Measurements from ENCODE around the gene PRKD2. TPM values are rescaled to one million over a fixed set of nuclear protein-coding genes. Genes with fewer than 3 reads are reported as not detected.
A peak's percentile ranks its signal among the peaks of the same experiment; 100 is the strongest.

The PRKD2 gene
- total RNA-seq, 1 donor from 2014 or later: 14.9 TPM

DNA sequence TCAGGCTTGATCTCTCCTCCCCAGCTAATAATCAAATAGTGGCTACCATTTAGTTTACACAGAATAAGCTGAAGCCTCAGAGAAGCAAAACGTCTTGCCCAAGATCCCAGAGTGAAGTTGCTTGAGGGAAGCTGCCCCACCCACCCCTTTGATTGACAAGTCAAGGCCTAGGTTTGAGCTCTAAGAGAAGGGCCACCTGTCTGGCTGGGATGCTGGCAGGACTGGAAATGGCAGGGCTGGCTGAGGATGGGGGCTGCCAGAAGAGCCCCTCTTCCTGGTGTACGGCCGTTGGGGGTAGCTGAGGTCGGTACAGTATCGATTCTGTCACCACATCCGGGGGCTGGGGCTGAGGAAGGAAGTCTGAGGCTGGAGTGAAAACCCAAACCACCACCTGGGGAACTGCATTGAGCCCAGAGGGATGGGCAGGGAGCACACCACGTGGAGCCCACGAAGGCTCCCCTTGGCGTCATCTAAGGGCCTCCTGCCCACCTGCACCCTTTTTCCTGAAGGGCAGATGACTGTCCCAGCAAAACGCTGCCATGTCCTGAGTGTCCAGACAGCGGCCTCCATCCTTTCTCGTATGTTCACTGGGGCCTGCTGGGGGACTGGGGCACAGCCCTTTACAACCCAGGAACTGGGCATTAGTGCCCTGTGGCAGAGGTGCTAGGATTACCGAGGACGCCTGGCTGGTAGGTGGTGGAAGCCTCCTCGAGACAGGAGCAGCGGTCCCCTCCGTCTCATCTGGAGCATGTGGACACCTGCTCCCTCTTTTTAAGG lies 1.4 kb upstream of the PRKD2 start:
- peak overlapping the region; percentile 97 for H3K4me3 Mint-ChIP-seq
- Histone ChIP-seq H4K20me1 (ENCODE audit: low read depth) (peaks cover 38% of the 10 kb centered on the region), H3K9ac (no peak overlapping the region), H3K36me3 (no peaks in the 10 kb centered on the region), H3K4me1 (peaks cover 12% of the 10 kb centered on the region), H3K4me2 (peak overlapping the region; percentile 97), H3K79me2 (ENCODE audit: low read depth) (peaks cover 32% of the 10 kb centered on the region), H3K4me3 (no peak overlapping the region), H3K9me3 (ENCODE audit: low read depth) (no peaks in the 10 kb centered on the region), H3F3A (ENCODE audit: low read depth) (peaks cover 30% of the 10 kb centered on the region), H3K27me3 (no peaks in the 10 kb centered on the region), H3K27ac (peak overlapping the region; percentile 13), H2AFZ (replicated peaks) (no peak overlapping the region)
- no peaks in the 10 kb centered on the region for H3K9me3 Mint-ChIP-seq
- H3K36me3 Mint-ChIP-seq: peaks cover 3% of the 10 kb centered on the region
- H3K4me1 Mint-ChIP-seq: peaks cover 28% of the 10 kb centered on the region
- no peak overlapping the region for H3K27ac Mint-ChIP-seq
- peak; percentile 30 for DNase-seq (ENCODE audit: low spot score)
- peaks cover 4% of the 10 kb centered on the region for H3K27me3 Mint-ChIP-seq (ENCODE audit: insufficient read depth, low read depth)
- TF ChIP-seq, protein P1, sequence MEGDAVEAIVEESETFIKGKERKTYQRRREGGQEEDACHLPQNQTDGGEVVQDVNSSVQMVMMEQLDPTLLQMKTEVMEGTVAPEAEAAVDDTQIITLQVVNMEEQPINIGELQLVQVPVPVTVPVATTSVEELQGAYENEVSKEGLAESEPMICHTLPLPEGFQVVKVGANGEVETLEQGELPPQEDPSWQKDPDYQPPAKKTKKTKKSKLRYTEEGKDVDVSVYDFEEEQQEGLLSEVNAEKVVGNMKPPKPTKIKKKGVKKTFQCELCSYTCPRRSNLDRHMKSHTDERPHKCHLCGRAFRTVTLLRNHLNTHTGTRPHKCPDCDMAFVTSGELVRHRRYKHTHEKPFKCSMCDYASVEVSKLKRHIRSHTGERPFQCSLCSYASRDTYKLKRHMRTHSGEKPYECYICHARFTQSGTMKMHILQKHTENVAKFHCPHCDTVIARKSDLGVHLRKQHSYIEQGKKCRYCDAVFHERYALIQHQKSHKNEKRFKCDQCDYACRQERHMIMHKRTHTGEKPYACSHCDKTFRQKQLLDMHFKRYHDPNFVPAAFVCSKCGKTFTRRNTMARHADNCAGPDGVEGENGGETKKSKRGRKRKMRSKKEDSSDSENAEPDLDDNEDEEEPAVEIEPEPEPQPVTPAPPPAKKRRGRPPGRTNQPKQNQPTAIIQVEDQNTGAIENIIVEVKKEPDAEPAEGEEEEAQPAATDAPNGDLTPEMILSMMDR (IDR thresholded peaks at IDR 0.05): no peak
- TF ChIP-seq EZH2phosphoT487 (IDR thresholded peaks at IDR 0.05) (no peak), EZH2 (IDR thresholded peaks at IDR 0.05) (no peak)

GRCh38 chr19:46717716-46718143 lies 816 bp upstream of the PRKD2 start:
- H3K36me3 ChIP-seq: no peaks in the 10 kb centered on the region
- Mint-ChIP-seq H3K4me3 (peak overlapping the region; percentile 97), H3K36me3 (peaks cover 3% of the 10 kb centered on the region), H3K27me3 (ENCODE audit: insufficient read depth, low read depth) (peaks cover 4% of the 10 kb centered on the region), H3K4me1 (peaks cover 29% of the 10 kb centered on the region), H3K27ac (no peak overlapping the region), H3K9me3 (no peaks in the 10 kb centered on the region)
- no peaks in the 10 kb centered on the region for H3K9me3 ChIP-seq (ENCODE audit: low read depth)
- DNase-seq (ENCODE audit: low spot score): no peak
- peak overlapping the region; percentile 97 for H3K4me2 ChIP-seq
- peaks cover 37% of the 10 kb centered on the region for H3K79me2 ChIP-seq (ENCODE audit: low read depth)
- no peaks in the 10 kb centered on the region for H3K27me3 ChIP-seq
- H3K4me3 ChIP-seq: peak overlapping the region; percentile 99
- no peak overlapping the region for H3K9ac ChIP-seq
- no peak overlapping the region for H2AFZ ChIP-seq (replicated peaks)
- peaks cover 30% of the 10 kb centered on the region for H3F3A ChIP-seq (ENCODE audit: low read depth)
- no peak for TF ChIP-seq EZH2 (IDR thresholded peaks at IDR 0.05)
- TF ChIP-seq, protein P1 (IDR thresholded peaks at IDR 0.05): no peak
- peaks cover 12% of the 10 kb centered on the region for H3K4me1 ChIP-seq
- peaks cover 41% of the 10 kb centered on the region for H4K20me1 ChIP-seq (ENCODE audit: low read depth)
- H3K27ac ChIP-seq: peak overlapping the region; percentile 13

- Histone ChIP-seq H3F3A (ENCODE audit: low read depth) (peaks cover 30% of the 10 kb centered on the region), H3K4me3 (peak overlapping the region; percentile 99), H3K4me1 (peaks cover 12% of the 10 kb centered on the region), H3K27me3 (no peaks in the 10 kb centered on the region), H4K20me1 (ENCODE audit: low read depth) (peaks cover 46% of the 10 kb centered on the region), H3K9me3 (ENCODE audit: low read depth) (no peaks in the 10 kb centered on the region), H3K36me3 (no peaks in the 10 kb centered on the region), H2AFZ (replicated peaks) (no peak overlapping the region), H3K9ac (peak overlapping the region; percentile 75), H3K79me2 (ENCODE audit: low read depth) (peaks cover 48% of the 10 kb centered on the region), H3K4me2 (peak overlapping the region; percentile 97), H3K27ac (peak overlapping the region; percentile 83)
- Mint-ChIP-seq H3K27me3 (ENCODE audit: insufficient read depth, low read depth) (peaks cover 4% of the 10 kb centered on the region), H3K9me3 (no peaks in the 10 kb centered on the region), H3K36me3 (no peaks in the 10 kb centered on the region), H3K4me1 (peaks cover 25% of the 10 kb centered on the region), H3K27ac (peak overlapping the region; percentile 90), H3K4me3 (peak overlapping the region; percentile 97)
- peak; percentile 58 for DNase-seq (ENCODE audit: low spot score)
- TF ChIP-seq EZH2phosphoT487 (IDR thresholded peaks at IDR 0.05) (no peak), EZH2 (IDR thresholded peaks at IDR 0.05) (no peak)
- TF ChIP-seq, protein P1 (IDR thresholded peaks at IDR 0.05): no peak
Observed at GRCh38 chr19:46716672-46717033, 261 bp downstream of the PRKD2 start.
